Neural cell (in vitro differentiated cells): ENCODE measurements around the gene CBFA2T2. TPM values are rescaled to one million over a fixed set of nuclear protein-coding genes. Genes with fewer than 3 reads are reported as not detected.

Source experiments
- H2AFZ ChIP-seq: fragments of 200-600, 300-800 bp; sonication (generic), shearing (Covaris generic); 2 replicates; pipeline ENCODE4 v1.6.0; 2014; ENCODE audit warnings: low read depth, mild to moderate bottlenecking, antibody characterized with exemption, low read length, moderate library complexity
- H3F3A ChIP-seq: fragments of 200-600 bp; shearing (Covaris generic); 2 replicates; pipeline ENCODE4 v1.6.1; 2016; ENCODE audit warnings: mild to moderate bottlenecking, moderate library complexity, mixed read lengths, antibody characterized with exemption, low read length; ENCODE audit not compliant: insufficient read depth, poor library complexity, severe bottlenecking
- H3K27ac ChIP-seq: fragments of 200-600, 300-800 bp; sonication (generic), shearing (Covaris generic); 2 replicates; pipeline ENCODE4 v1.5.1; 2014; ENCODE audit warnings: mild to moderate bottlenecking, low read length, moderate library complexity
- H3K27me3 ChIP-seq: fragments of 300-800, 200-600 bp; sonication (generic), shearing (Covaris generic); 2 replicates; pipeline ENCODE4 v1.6.0; 2014; ENCODE audit warnings: mild to moderate bottlenecking, low read depth, low read length, moderate library complexity; ENCODE audit not compliant: insufficient read depth
- H3K36me3 ChIP-seq: fragments of 300-800, 200-600 bp; sonication (generic), shearing (Covaris generic); 2 replicates; pipeline ENCODE4 v1.5.1; 2014; ENCODE audit warnings: mild to moderate bottlenecking, antibody characterized with exemption, low read length, moderate library complexity; ENCODE audit not compliant: insufficient read depth
- H3K4me2 ChIP-seq: fragments of 300-800, 200-600 bp; sonication (generic), shearing (Covaris generic); 2 replicates; pipeline ENCODE4 v1.6.0; 2014; ENCODE audit warnings: mild to moderate bottlenecking, low read length
- H3K4me3 ChIP-seq: fragments of 300-800, 200-600 bp; sonication (generic), shearing (Covaris generic); 2 replicates; pipeline ENCODE4 v1.5.1; 2014; ENCODE audit warnings: mild to moderate bottlenecking, low read length, moderate library complexity
- H3K79me2 ChIP-seq: fragments of 200-600 bp; shearing (Covaris generic); replicated peaks from 2 replicates; pipeline ENCODE4 v1.6.0; 2014; ENCODE audit warnings: mild to moderate bottlenecking, low read length, moderate library complexity; ENCODE audit not compliant: insufficient read depth
- H3K9ac ChIP-seq: fragments of 300-800, 200-600 bp; sonication (generic), shearing (Covaris generic); 2 replicates; pipeline ENCODE4 v1.6.1; 2016; ENCODE audit warnings: mild to moderate bottlenecking, low read length, mixed read lengths
- H3K9me2 ChIP-seq: fragments of 200-600 bp; shearing (Covaris generic); 2 replicates; pipeline ENCODE4 v1.6.1; 2016; ENCODE audit warnings: mild to moderate bottlenecking, low read length, mixed read lengths; ENCODE audit not compliant: insufficient read depth
- H3K9me3 ChIP-seq: fragments of 200-600, 300-800 bp; sonication (generic), shearing (Covaris generic); 2 replicates; pipeline ENCODE4 v1.6.1; 2016; ENCODE audit warnings: mild to moderate bottlenecking, mixed run types, low read length, moderate library complexity, mixed read lengths
- H4K20me1 ChIP-seq: fragments of 200-600 bp; shearing (Covaris generic); 2 replicates; pipeline ENCODE4 v1.6.1; 2016; ENCODE audit warnings: mild to moderate bottlenecking, mixed run types; ENCODE audit not compliant: insufficient read depth
- CTCF ChIP-seq: fragments of 450-650 bp; IDR thresholded peaks from 2 replicates; pipeline ENCODE4 v1.5.1; 2014; ENCODE audit warnings: antibody characterized with exemption, mild to moderate bottlenecking, moderate library complexity; ENCODE audit not compliant: poor library complexity, severe bottlenecking
- EP300 ChIP-seq: fragments of 450-650 bp; conservative IDR thresholded peaks from 2 replicates; pipeline ENCODE4 v1.6.1; 2014; ENCODE audit warnings: antibody characterized with exemption, mild to moderate bottlenecking, moderate library complexity; ENCODE audit not compliant: poor library complexity, severe bottlenecking
- EZH2 ChIP-seq: fragments of 200-600, 300-800 bp; shearing (Covaris generic), sonication (generic); IDR thresholded peaks from 2 replicates; pipeline ENCODE4 v1.6.1; 2014; ENCODE audit warnings: antibody characterized with exemption, low read length, borderline replicate concordance, mild to moderate bottlenecking; ENCODE audit not compliant: insufficient read depth, poor library complexity, severe bottlenecking
- MXI1 ChIP-seq: fragments of 450-650 bp; conservative IDR thresholded peaks from 2 replicates; pipeline ENCODE4 v1.6.1; 2014; ENCODE audit warnings: antibody characterized with exemption, mild to moderate bottlenecking; ENCODE audit not compliant: poor library complexity, severe bottlenecking
- POLR2AphosphoS5 ChIP-seq: IDR thresholded peaks from 2 replicates; pipeline ENCODE4 v1.6.1; 2012
- RAD21 ChIP-seq: fragments of 450-650 bp; conservative IDR thresholded peaks from 2 replicates; pipeline ENCODE4 v1.6.1; 2014; ENCODE audit warnings: antibody characterized with exemption, mild to moderate bottlenecking, moderate library complexity
- REST ChIP-seq: IDR thresholded peaks from 2 replicates; pipeline ENCODE4 v1.6.1; 2012; ENCODE audit warnings: borderline replicate concordance
- SMC3 ChIP-seq: fragments of 450-650 bp; conservative IDR thresholded peaks from 2 replicates; pipeline ENCODE4 v1.6.1; 2014; ENCODE audit warnings: antibody characterized with exemption, mild to moderate bottlenecking, moderate library complexity; ENCODE audit not compliant: poor library complexity
- TAF1 ChIP-seq: IDR thresholded peaks from 2 replicates; pipeline ENCODE4 v1.6.1; 2012; ENCODE audit warnings: low read depth
- polyA plus RNA-seq: library from polyadenylated mRNA; depleted of rRNA; stranded (reverse); fragments of >200 nt; gene quantifications from 2 replicates; pipeline ENCODE4 v1.2.3, GENCODE V29; 2014

The CBFA2T2 gene
- polyA plus RNA-seq, 1 donor from 2014 or later: 15.9 TPM

GRCh38 chr20:33537608-33538007 lies 47.7 kb downstream of the CBFA2T2 start:
- no peaks in the 10 kb centered on the region for H3K9me2 ChIP-seq
- no peak overlapping the region for H3K4me3 ChIP-seq
- H3K4me2 ChIP-seq: no peak overlapping the region
- no peak overlapping the region for H3K27ac ChIP-seq
- H3K9me3 ChIP-seq: no peaks in the 10 kb centered on the region
- H3K27me3 ChIP-seq: no peaks in the 10 kb centered on the region
- no peaks in the 10 kb centered on the region for H3F3A ChIP-seq
- H3K79me2 ChIP-seq: no peaks in the 10 kb centered on the region
- no peak overlapping the region for H3K9ac ChIP-seq
- no peak overlapping the region for H2AFZ ChIP-seq
- no peak for TF ChIP-seq POLR2AphosphoS5
- no peak for TF ChIP-seq SMC3
- TF ChIP-seq TAF1: no peak
- TF ChIP-seq EP300: no peak
- TF ChIP-seq MXI1: no peak
- no peak for TF ChIP-seq REST
- TF ChIP-seq EZH2: no peak
- no peak for TF ChIP-seq CTCF
- TF ChIP-seq RAD21: no peak
- H4K20me1 ChIP-seq: no peaks in the 10 kb centered on the region
- no peaks in the 10 kb centered on the region for H3K36me3 ChIP-seq

GRCh38 chr20:33539129-33539528 lies 49.2 kb downstream of the CBFA2T2 start:
- H3K79me2 ChIP-seq: no peaks in the 10 kb centered on the region
- TF ChIP-seq REST (no peak), POLR2AphosphoS5 (no peak), EZH2 (no peak), RAD21 (no peak), MXI1 (no peak), CTCF (no peak), SMC3 (no peak), TAF1 (no peak)
- H3K4me3 ChIP-seq: no peak overlapping the region
- H3K9ac ChIP-seq: no peak overlapping the region
- no peaks in the 10 kb centered on the region for H3F3A ChIP-seq
- no peaks in the 10 kb centered on the region for H3K9me2 ChIP-seq
- no peaks in the 10 kb centered on the region for H4K20me1 ChIP-seq
- H2AFZ ChIP-seq: no peak overlapping the region
- no peaks in the 10 kb centered on the region for H3K9me3 ChIP-seq
- no peaks in the 10 kb centered on the region for H3K36me3 ChIP-seq
- H3K27ac ChIP-seq: no peak overlapping the region
- no peaks in the 10 kb centered on the region for H3K27me3 ChIP-seq
- H3K4me2 ChIP-seq: no peak overlapping the region
